ENCODE data around the gene ERCC8. TPM values are rescaled to one million over a fixed set of nuclear protein-coding genes. Genes with fewer than 3 reads are reported as not detected.

The ERCC8 gene
- total and polyA plus RNA-seq, 9 of the 15 experiments (the other 6 are each of a cell fraction or from before 2014, with no cell fraction given) = 10.1 to 41.8 (median 24.4) TPM

DNA sequence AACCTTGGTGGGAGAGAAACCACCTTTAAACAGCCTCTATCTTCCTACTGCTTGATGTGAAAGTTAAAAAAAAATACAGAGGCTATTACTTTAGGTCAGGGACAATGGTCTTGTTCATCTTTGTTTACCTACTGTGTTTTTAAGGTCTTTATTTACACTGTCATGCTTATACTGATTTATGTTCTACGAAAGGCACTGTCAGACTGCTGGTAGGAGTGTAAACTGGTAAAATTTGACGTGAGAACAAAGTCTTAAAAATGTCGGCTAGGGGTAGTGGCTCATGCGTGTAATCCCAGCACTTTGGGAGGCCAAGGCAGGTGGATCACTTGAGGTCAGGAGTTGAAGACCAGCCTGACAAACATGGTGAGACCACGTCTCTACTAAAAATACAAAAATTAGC is 58.7 kb downstream of the ERCC8 start:
- DNase-seq (ENCODE audit: extremely low read depth in 1 of 4, low spot score in 3 of 4) = no peak
- Histone ChIP-seq H3K4me1 (replicated peaks in 1 of 2; ENCODE audit: control insufficient read depth in 2 of 2, insufficient read depth in 2 of 2, low read length in 2 of 2) (no peaks in the 10 kb centered on the region), H3K9me1 (ENCODE audit: control insufficient read depth, insufficient read depth, low read length) (no peaks in the 10 kb centered on the region), H3K4me3 (no peak overlapping the region), H3K27me3 (ENCODE audit: control insufficient read depth in 2 of 2, insufficient read depth in 2 of 2, low read length in 2 of 2) (no peaks in the 10 kb centered on the region), H3K9ac (ENCODE audit: insufficient read depth in 1 of 2, low read depth in 2 of 2, low read length in 2 of 2) (no peak overlapping the region), H2AFZ (ENCODE audit: low read depth, low read length) (no peak overlapping the region), H3K36me3 (ENCODE audit: control insufficient read depth, insufficient read depth, low read length) (no peaks in the 10 kb centered on the region), H3K79me2 (ENCODE audit: control insufficient read depth, insufficient read depth, low read length) (no peaks in the 10 kb centered on the region), H3K27ac (ENCODE audit: extremely low read depth, low read depth, low read length) (no peak overlapping the region), H3K4me2 (ENCODE audit: insufficient read depth, low read length) (no peak overlapping the region), H3K9me3 (replicated peaks; ENCODE audit: control insufficient read depth, insufficient read depth, low read depth, low read length) (no peaks in the 10 kb centered on the region), H4K20me1 (replicated peaks; ENCODE audit: control insufficient read depth, insufficient read depth, low read length) (no peaks in the 10 kb centered on the region)
- intact Hi-C loops (cut with micrococcal nuclease) (no loop called here), in situ Hi-C loops (cut with MboI) (no loop called here)
- WGBS (ENCODE audit: insufficient coverage, low coverage, missing lambda C conversion rate) = 90% methylated on average over 5 of the region's 5 CpGs
- no peak for FAIRE-seq
- POLR2A ChIA-PET = no interaction called here
- BruUV-seq (replicated peaks) = no TSS peak
- CTCF ChIA-PET (ENCODE audit: low intra/inter-chr PET ratio) = no interaction called here
- ATAC-seq = no peak
- TF ChIP-seq PHF20 (IDR thresholded peaks at IDR 0.05; ENCODE audit: partially characterized antibody) (no peak), C11orf30 (IDR thresholded peaks at IDR 0.05; ENCODE audit: low read depth) (no peak), RFX1 (IDR thresholded peaks at IDR 0.05) (no peak), NCOA4 (IDR thresholded peaks at IDR 0.05; ENCODE audit: partially characterized antibody) (no peak), ZNF133 (CRISPR knock-in tag; IDR thresholded peaks at IDR 0.05) (no peak), ARHGAP35 (IDR thresholded peaks at IDR 0.05; ENCODE audit: partially characterized antibody) (no peak), ZNF780A (CRISPR knock-in tag; IDR thresholded peaks at IDR 0.05) (no peak), EHMT2 (IDR thresholded peaks at IDR 0.05) (no peak), MCM3 (IDR thresholded peaks at IDR 0.05) (no peak), DPF2 (IDR thresholded peaks at IDR 0.05) (no peak)
- TF ChIP-seq, protein P1, sequence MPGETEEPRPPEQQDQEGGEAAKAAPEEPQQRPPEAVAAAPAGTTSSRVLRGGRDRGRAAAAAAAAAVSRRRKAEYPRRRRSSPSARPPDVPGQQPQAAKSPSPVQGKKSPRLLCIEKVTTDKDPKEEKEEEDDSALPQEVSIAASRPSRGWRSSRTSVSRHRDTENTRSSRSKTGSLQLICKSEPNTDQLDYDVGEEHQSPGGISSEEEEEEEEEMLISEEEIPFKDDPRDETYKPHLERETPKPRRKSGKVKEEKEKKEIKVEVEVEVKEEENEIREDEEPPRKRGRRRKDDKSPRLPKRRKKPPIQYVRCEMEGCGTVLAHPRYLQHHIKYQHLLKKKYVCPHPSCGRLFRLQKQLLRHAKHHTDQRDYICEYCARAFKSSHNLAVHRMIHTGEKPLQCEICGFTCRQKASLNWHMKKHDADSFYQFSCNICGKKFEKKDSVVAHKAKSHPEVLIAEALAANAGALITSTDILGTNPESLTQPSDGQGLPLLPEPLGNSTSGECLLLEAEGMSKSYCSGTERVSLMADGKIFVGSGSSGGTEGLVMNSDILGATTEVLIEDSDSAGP (CRISPR knock-in tag; IDR thresholded peaks at IDR 0.05) = no peak

Measured in K562 (cell line).